GM23338 (cell line): Measurements from ENCODE around the gene CDK5RAP2. TPM values are rescaled to one million over a fixed set of nuclear protein-coding genes. Genes with fewer than 3 reads are reported as not detected.

Source experiments
- ATAC-seq: fragments of 200-7000 bp; cut with Tn5 transposase; 3 replicates; pipeline ENCODE4 v1.9.1; 2020
- DNase-seq: peaks from one replicate; pipeline ENCODE4 v3.0.0-alpha.2; 2015; ENCODE audit warnings: low spot score
- H2AFZ ChIP-seq: fragments of 200-600 bp; sonication (generic); 2 replicates; pipeline ENCODE4 v1.8.0; 2016; ENCODE audit warnings: antibody characterized with exemption, mild to moderate bottlenecking, moderate library complexity
- H3F3A ChIP-seq: fragments of 200-600 bp; sonication (generic); replicated peaks from 2 replicates; pipeline ENCODE4 v1.8.0; 2017; ENCODE audit warnings: antibody characterized with exemption, mixed run types, low read depth
- H3K27ac ChIP-seq: fragments of 200-600 bp; sonication (generic); 2 replicates; pipeline ENCODE4 v1.6.1; 2016; ENCODE audit warnings: low read depth
- H3K27me3 ChIP-seq: fragments of 200-600 bp; sonication (generic); 2 replicates; pipeline ENCODE4 v1.8.0; 2016; ENCODE audit warnings: mild to moderate bottlenecking, mixed run types, moderate library complexity; ENCODE audit not compliant: insufficient read depth
- H3K36me3 ChIP-seq: fragments of 200-600 bp; sonication (generic); 2 replicates; pipeline ENCODE4 v1.8.0; 2016; ENCODE audit warnings: mild to moderate bottlenecking; ENCODE audit not compliant: insufficient read depth
- H3K4me1 ChIP-seq: fragments of 200-600 bp; sonication (generic); 2 replicates; pipeline ENCODE4 v1.8.0; 2016; ENCODE audit warnings: mild to moderate bottlenecking, moderate library complexity; ENCODE audit not compliant: insufficient read depth
- H3K4me2 ChIP-seq: fragments of 200-600 bp; sonication (generic); 2 replicates; pipeline ENCODE4 v1.7.1; 2017; ENCODE audit warnings: mixed run types
- H3K4me3 ChIP-seq: fragments of 200-600 bp; sonication (generic); 2 replicates; pipeline ENCODE4 v1.6.1; 2016; ENCODE audit warnings: mixed run types
- H3K79me2 ChIP-seq: fragments of 200-600 bp; sonication (generic); replicated peaks from 2 replicates; pipeline ENCODE4 v1.8.0; 2017; ENCODE audit warnings: mild to moderate bottlenecking; ENCODE audit not compliant: insufficient read depth
- H3K9me2 ChIP-seq: fragments of 200-600 bp; sonication (generic); 2 replicates; pipeline ENCODE4 v1.8.0; 2017; ENCODE audit not compliant: insufficient read depth
- H4K20me1 ChIP-seq: fragments of 200-600 bp; sonication (generic); replicated peaks from 2 replicates; pipeline ENCODE4 v1.8.0; 2017; ENCODE audit warnings: mild to moderate bottlenecking; ENCODE audit not compliant: insufficient read depth
- H3K27ac Mint-ChIP-seq: 2 replicates; pipeline ENCODE4 v1.8.0; 2020; ENCODE audit warnings: inconsistent platforms, mild to moderate bottlenecking, moderate library complexity, mixed read lengths
- H3K27me3 Mint-ChIP-seq: 3 replicates; pipeline ENCODE4 v1.8.0; 2022; ENCODE audit warnings: low read depth, mild to moderate bottlenecking, moderate library complexity, mixed read lengths, inconsistent platforms; ENCODE audit not compliant: insufficient read depth, poor library complexity
- H3K36me3 Mint-ChIP-seq: 3 replicates; pipeline ENCODE4 v1.8.0; 2021; ENCODE audit warnings: low read depth, mild to moderate bottlenecking, inconsistent platforms, moderate library complexity, mixed read lengths
- H3K4me1 Mint-ChIP-seq: 3 replicates; pipeline ENCODE4 v1.8.0; 2020; ENCODE audit warnings: mild to moderate bottlenecking, inconsistent platforms, mixed read lengths
- H3K4me3 Mint-ChIP-seq: 3 replicates; pipeline ENCODE4 v1.8.0; 2021; ENCODE audit warnings: moderate library complexity, mild to moderate bottlenecking, inconsistent platforms, mixed read lengths
- H3K9me3 Mint-ChIP-seq: 3 replicates; pipeline ENCODE4 v1.8.0; 2020; ENCODE audit warnings: moderate library complexity, mild to moderate bottlenecking, inconsistent platforms, mixed read lengths
- CREB1 ChIP-seq: fragments of 250-450 bp; sonication (Bioruptor Pico); IDR thresholded peaks from 2 replicates; pipeline ENCODE4 v1.5.0; 2020; ENCODE audit warnings: low read depth, mild to moderate bottlenecking, moderate library complexity
- EZH2phosphoT487 ChIP-seq: fragments of 200-600 bp; sonication (generic); IDR thresholded peaks from one replicate; pipeline ENCODE4 v1.8.1; 2018; ENCODE audit warnings: antibody characterized with exemption; ENCODE audit not compliant: unreplicated experiment
- JUNB ChIP-seq: IDR thresholded peaks from one replicate; pipeline ENCODE4 v1.6.1; 2016; ENCODE audit warnings: antibody characterized with exemption; ENCODE audit not compliant: unreplicated experiment
- NANOG ChIP-seq: IDR thresholded peaks from 2 replicates; pipeline ENCODE4 v1.6.1; 2016; ENCODE audit warnings: antibody characterized with exemption, borderline replicate concordance
- ZNF331 ChIP-seq: fragments of 250-450 bp; sonication (Bioruptor Pico); IDR thresholded peaks from 2 replicates; pipeline ENCODE4 v1.5.0; 2020; ENCODE audit warnings: low read depth, mild to moderate bottlenecking, moderate library complexity
- polyA plus RNA-seq: library from polyadenylated mRNA; unstranded; fragments of >200 nt; fragmentation: Nextera tagmentation; extraction: Ambion mirVana; gene quantifications from 2 replicates; pipeline ENCODE4 v1.2.1, GENCODE V29; 2016
- total RNA-seq: library from RNA; depleted of rRNA; stranded (reverse); fragments of >200 nt; shearing (Covaris generic); gene quantifications from 2 replicates; pipeline ENCODE4 v1.2.3, GENCODE V29; 2014
- TF ChIP-seq, protein P1 (sequence below): IDR thresholded peaks from one replicate; pipeline ENCODE4 v1.6.1; 2018; ENCODE audit warnings: antibody characterized with exemption; ENCODE audit not compliant: unreplicated experiment
- TF ChIP-seq, protein P2 (sequence below): IDR thresholded peaks from 2 replicates; pipeline ENCODE4 v1.6.1; 2016; ENCODE audit warnings: antibody characterized with exemption
- TF ChIP-seq, protein P3 (sequence below): fragments of 250-450 bp; sonication (Bioruptor Pico); IDR thresholded peaks from 2 replicates; pipeline ENCODE4 v1.5.0; 2020; ENCODE audit warnings: mild to moderate bottlenecking, moderate library complexity

The CDK5RAP2 gene
- total and polyA plus RNA-seq, 2 experiments from 2014 or later: 50.7 to 65.7 TPM

DNA sequence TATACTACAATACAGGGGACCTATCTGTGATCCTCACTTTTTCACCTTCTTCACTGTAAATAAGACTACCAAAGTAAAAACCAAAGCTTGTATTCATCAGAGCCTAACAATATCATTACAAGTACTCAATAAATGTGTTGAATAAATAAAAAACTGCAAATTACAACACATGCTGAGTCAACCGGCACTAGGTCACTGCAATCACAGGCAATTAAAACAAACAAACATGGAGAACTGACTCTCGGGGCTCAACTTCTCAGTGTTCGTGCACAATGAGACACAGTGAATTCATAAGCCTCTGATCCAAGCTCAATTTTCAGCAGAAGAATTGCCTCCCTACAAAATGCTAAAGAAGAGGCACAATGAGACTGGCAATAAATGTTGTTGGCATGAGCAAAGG is 69.2 kb downstream of the CDK5RAP2 start (continued):
- TF ChIP-seq, protein P1, sequence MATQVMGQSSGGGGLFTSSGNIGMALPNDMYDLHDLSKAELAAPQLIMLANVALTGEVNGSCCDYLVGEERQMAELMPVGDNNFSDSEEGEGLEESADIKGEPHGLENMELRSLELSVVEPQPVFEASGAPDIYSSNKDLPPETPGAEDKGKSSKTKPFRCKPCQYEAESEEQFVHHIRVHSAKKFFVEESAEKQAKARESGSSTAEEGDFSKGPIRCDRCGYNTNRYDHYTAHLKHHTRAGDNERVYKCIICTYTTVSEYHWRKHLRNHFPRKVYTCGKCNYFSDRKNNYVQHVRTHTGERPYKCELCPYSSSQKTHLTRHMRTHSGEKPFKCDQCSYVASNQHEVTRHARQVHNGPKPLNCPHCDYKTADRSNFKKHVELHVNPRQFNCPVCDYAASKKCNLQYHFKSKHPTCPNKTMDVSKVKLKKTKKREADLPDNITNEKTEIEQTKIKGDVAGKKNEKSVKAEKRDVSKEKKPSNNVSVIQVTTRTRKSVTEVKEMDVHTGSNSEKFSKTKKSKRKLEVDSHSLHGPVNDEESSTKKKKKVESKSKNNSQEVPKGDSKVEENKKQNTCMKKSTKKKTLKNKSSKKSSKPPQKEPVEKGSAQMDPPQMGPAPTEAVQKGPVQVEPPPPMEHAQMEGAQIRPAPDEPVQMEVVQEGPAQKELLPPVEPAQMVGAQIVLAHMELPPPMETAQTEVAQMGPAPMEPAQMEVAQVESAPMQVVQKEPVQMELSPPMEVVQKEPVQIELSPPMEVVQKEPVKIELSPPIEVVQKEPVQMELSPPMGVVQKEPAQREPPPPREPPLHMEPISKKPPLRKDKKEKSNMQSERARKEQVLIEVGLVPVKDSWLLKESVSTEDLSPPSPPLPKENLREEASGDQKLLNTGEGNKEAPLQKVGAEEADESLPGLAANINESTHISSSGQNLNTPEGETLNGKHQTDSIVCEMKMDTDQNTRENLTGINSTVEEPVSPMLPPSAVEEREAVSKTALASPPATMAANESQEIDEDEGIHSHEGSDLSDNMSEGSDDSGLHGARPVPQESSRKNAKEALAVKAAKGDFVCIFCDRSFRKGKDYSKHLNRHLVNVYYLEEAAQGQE: no peak
- TF ChIP-seq EZH2phosphoT487 (no peak), CREB1 (no peak), JUNB (no peak), ZNF331 (CRISPR knock-in tag) (no peak)
- TF ChIP-seq, protein P2, sequence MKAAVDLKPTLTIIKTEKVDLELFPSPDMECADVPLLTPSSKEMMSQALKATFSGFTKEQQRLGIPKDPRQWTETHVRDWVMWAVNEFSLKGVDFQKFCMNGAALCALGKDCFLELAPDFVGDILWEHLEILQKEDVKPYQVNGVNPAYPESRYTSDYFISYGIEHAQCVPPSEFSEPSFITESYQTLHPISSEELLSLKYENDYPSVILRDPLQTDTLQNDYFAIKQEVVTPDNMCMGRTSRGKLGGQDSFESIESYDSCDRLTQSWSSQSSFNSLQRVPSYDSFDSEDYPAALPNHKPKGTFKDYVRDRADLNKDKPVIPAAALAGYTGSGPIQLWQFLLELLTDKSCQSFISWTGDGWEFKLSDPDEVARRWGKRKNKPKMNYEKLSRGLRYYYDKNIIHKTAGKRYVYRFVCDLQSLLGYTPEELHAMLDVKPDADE: no peak

DNA sequence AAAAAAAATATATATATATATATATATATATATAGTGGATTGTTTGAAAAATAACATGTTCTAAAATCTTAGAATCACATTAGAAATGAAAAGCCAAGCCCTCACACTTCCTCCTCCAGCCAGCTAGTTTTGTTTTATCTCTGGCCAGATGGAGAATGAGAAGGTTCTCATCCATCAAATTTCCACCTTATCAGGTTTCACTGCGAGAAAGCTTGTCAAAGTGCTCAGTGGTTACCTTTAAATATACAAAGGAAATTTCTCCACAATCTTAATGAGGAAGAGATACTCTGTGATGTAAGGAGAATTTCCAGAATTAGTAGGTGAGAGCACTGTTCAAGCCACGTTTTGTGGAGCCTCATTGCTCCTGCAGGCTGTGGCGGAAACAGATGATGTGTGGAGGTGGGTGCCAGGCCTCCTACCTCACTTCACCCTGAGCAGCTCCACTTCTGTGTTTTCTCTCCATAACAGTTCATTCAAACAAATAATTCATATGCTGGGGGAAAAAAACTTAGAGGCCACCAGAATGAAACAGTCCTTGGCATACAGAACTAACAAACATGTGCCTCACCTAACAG is 71.9 kb downstream of the CDK5RAP2 start:
- DNase-seq (no peak), ATAC-seq (no peak)
- Histone ChIP-seq H3K27me3 (no peaks in the 10 kb centered on the region), H4K20me1 (peaks cover 10% of the 10 kb centered on the region), H3K9me2 (no peaks in the 10 kb centered on the region), H3K79me2 (peaks cover 6% of the 10 kb centered on the region), H2AFZ (no peak overlapping the region), H3K4me2 (no peak overlapping the region), H3K4me1 (no peaks in the 10 kb centered on the region), H3K4me3 (no peak overlapping the region), H3K36me3 (0 out of 2 replicates have a peak, but pooled peaks cover 7% of the 10 kb centered on the region), H3K27ac (no peak overlapping the region), H3F3A (no peaks in the 10 kb centered on the region)
- peaks cover 45% of the 10 kb centered on the region for H3K36me3 Mint-ChIP-seq
- peaks cover 5% of the 10 kb centered on the region; the same call in 1 of the 3 replicates for H3K9me3 Mint-ChIP-seq
- H3K27ac Mint-ChIP-seq: no peak overlapping the region
- H3K4me3 Mint-ChIP-seq: no peak overlapping the region
- H3K4me1 Mint-ChIP-seq: 0 out of 3 replicates have a peak, but pooled peaks cover 6% of the 10 kb centered on the region
- TF ChIP-seq JUNB: no peak
- TF ChIP-seq, protein P3, sequence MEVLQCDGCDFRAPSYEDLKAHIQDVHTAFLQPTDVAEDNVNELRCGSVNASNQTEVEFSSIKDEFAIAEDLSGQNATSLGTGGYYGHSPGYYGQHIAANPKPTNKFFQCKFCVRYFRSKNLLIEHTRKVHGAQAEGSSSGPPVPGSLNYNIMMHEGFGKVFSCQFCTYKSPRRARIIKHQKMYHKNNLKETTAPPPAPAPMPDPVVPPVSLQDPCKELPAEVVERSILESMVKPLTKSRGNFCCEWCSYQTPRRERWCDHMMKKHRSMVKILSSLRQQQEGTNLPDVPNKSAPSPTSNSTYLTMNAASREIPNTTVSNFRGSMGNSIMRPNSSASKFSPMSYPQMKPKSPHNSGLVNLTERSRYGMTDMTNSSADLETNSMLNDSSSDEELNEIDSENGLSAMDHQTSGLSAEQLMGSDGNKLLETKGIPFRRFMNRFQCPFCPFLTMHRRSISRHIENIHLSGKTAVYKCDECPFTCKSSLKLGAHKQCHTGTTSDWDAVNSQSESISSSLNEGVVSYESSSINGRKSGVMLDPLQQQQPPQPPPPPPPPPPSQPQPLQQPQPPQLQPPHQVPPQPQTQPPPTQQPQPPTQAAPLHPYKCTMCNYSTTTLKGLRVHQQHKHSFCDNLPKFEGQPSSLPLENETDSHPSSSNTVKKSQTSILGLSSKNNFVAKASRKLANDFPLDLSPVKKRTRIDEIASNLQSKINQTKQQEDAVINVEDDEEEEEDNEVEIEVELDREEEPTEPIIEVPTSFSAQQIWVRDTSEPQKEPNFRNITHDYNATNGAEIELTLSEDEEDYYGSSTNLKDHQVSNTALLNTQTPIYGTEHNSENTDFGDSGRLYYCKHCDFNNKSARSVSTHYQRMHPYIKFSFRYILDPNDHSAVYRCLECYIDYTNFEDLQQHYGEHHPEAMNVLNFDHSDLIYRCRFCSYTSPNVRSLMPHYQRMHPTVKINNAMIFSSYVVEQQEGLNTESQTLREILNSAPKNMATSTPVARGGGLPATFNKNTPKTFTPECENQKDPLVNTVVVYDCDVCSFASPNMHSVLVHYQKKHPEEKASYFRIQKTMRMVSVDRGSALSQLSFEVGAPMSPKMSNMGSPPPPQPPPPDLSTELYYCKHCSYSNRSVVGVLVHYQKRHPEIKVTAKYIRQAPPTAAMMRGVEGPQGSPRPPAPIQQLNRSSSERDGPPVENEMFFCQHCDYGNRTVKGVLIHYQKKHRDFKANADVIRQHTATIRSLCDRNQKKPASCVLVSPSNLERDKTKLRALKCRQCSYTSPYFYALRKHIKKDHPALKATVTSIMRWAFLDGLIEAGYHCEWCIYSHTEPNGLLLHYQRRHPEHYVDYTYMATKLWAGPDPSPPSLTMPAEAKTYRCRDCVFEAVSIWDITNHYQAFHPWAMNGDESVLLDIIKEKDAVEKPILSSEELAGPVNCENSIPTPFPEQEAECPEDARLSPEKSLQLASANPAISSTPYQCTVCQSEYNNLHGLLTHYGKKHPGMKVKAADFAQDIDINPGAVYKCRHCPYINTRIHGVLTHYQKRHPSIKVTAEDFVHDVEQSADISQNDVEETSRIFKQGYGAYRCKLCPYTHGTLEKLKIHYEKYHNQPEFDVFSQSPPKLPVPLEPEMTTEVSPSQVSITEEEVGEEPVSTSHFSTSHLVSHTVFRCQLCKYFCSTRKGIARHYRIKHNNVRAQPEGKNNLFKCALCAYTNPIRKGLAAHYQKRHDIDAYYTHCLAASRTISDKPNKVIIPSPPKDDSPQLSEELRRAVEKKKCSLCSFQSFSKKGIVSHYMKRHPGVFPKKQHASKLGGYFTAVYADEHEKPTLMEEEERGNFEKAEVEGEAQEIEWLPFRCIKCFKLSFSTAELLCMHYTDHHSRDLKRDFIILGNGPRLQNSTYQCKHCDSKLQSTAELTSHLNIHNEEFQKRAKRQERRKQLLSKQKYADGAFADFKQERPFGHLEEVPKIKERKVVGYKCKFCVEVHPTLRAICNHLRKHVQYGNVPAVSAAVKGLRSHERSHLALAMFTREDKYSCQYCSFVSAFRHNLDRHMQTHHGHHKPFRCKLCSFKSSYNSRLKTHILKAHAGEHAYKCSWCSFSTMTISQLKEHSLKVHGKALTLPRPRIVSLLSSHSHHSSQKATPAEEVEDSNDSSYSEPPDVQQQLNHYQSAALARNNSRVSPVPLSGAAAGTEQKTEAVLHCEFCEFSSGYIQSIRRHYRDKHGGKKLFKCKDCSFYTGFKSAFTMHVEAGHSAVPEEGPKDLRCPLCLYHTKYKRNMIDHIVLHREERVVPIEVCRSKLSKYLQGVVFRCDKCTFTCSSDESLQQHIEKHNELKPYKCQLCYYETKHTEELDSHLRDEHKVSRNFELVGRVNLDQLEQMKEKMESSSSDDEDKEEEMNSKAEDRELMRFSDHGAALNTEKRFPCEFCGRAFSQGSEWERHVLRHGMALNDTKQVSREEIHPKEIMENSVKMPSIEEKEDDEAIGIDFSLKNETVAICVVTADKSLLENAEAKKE (CRISPR knock-in tag): no peak
- no peak for TF ChIP-seq NANOG
- peaks cover 3% of the 10 kb centered on the region for H3K27me3 Mint-ChIP-seq
